DMS 273 (cell line): ENCODE data around the gene RNU1-2.
A peak's percentile ranks its signal among the peaks of the same experiment; 100 is the strongest.
"Not testable (repeated sequence)": the region's sequence is repeated elsewhere in the genome, so short reads cannot be mapped to it uniquely, and the experiment has no call there.

ENCODE experiments used
- DNase-seq: peaks from one replicate; lab custom pipeline; 2025; ENCODE audit not compliant: unreplicated experiment; lab: John Stamatoyannopoulos, UW

Gene RNU1-2

GRCh38 chr1:16907870-16908758 is 12.3 kb downstream of the RNU1-2 start:
- DNase-seq = no peak

DNA sequence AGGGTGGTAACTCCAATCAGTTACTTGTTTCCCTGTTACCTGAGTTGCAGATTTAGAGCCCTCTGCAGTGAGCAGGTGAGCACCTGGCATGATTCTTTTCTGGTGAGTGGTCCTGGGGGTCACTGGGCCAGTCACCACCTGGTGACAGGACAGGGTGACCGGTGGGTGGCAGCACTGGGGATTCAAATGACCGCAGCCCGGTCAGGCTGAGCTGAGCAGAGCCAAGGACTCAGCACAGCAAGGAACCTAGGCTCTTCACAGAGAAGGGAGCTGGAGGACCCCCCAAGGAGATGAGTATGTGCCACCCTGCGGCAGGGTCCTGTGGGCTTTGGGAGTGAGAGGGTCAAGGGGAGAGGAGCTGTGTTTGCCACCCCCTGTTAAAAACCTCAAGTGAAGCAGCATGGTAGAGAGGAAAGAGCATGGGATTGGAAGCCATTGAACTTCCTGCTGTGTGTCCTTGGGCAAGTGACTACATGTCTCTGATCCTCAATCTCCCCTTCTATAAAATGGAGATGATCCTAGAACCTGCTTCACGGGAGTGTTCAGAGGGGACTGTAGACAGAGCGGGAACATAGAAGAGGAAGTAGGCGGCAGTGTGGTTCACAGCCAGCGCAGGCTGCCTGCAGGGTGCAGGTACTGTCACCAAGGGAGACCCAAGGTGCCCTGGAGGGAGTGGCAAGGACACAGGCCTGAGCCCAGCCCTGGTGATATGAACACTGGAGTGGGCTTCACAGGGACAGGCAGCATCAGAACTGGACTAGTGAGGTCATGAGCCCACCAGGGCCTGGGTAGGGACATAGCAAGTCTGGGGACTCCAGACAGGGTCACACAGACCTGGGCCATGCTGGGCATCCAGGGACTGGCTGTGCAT is 16.3 kb downstream of the RNU1-2 start:
- not testable (repeated sequence) for DNase-seq

- not testable (repeated sequence) for DNase-seq
These were observed 17.0 kb downstream of the RNU1-2 start for GRCh38 chr1:16912742-16913141.

GRCh38 chr1:16913181-16913832 is 17.5 kb downstream of the RNU1-2 start:
- no peak for DNase-seq

GRCh38 chr1:16913833-16914662 is 18.3 kb downstream of the RNU1-2 start:
- peak; percentile 100 for DNase-seq

DNA sequence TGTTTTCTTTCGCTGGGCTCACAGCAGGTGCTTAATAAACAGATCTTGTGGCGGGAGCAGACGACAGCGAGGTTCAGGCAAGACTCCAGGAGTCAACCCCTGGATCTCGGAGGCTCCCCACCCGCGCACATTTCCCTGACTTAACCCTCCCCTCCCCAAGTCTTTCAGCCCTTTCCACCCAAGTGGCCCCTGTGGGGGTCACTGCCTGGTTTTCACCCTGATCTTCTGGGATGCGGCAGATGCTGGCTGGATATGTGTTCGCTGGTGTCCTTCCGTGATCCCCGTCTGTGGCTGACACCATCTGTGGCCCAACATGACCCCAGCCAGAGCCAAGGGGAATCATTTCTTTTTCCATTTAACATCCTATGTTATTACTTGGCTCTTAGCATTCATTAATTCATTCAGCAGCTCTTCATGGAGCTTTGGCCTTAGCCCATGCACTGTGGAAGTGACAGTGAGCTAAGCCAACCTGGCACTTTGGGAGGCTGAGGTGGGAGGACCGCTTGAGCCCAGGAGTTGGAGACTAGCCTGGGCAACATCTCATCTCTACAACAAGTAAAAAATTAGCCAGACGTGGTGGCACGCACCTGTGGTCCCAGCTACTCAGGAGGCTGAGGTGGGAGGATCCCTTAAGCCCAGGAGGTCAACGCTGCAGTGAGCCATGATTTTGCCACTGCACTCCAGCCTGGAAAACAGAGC is 19.3 kb downstream of the RNU1-2 start:
- peak; percentile 83 for DNase-seq

GRCh38 chr1:16915627-16915973 is 19.8 kb downstream of the RNU1-2 start:
- peak; percentile 65 for DNase-seq

DNA sequence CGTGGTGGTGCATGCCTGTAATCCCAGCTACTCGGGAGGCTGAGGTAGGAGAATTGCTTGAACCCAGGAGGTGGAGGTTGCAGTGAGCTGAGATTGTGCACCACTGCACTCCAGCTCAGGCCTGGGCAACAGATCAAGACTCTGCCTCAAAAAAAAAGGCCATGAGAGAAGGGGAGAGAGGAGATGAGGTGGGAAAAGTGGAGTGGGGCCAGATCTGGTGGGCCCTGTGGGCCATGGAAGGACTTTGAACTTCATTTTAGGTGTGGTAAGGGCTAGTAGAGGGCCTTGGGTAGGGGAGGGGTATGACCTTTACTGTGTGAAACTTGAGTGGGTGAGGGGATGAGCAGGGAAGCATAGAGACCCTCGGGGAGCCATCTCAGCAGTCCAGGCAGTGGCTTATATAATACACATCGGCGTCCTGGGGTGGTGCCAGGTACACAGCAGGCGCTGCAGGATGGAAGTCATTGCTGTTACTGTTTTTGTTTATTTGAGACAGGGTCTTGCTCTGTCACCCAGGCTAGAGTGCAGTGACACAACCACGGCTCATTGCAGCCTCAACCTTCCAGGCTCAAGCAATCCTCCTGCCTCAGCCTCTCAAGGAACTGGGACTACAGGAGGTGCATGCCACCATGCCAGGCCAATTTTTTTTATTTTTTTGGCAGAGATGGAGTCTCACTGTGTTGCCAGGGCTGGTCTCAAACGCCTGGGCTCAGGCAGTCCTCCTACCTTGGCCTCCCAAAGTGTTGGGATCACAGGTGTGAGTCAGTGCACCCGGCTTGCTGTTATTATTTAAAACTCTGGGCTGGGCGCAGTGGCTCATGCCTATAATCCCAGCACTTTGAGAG is 20.5 kb downstream of the RNU1-2 start:
- DNase-seq = not testable (repeated sequence)

DNA sequence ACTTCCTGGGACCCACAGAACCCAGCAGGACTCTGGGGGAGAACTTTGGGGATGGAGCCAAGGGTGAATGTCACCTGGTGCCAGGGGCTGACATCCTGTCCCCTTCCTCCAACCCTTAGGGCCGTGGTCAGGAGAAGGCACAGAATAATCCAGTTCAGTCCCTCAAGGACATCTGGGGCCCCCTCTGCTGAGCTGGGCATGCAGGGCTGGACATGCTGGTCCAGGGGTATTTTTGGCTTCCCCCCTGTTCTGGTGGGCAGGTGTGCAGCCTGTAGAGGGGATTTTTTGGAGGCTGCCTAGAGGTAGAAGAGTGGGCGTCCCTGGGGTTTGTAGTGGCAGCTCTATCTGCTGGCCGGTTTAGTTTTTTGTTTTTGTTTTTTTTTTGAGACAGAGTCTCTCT is 22.6 kb downstream of the RNU1-2 start:
- DNase-seq = no peak

DNA sequence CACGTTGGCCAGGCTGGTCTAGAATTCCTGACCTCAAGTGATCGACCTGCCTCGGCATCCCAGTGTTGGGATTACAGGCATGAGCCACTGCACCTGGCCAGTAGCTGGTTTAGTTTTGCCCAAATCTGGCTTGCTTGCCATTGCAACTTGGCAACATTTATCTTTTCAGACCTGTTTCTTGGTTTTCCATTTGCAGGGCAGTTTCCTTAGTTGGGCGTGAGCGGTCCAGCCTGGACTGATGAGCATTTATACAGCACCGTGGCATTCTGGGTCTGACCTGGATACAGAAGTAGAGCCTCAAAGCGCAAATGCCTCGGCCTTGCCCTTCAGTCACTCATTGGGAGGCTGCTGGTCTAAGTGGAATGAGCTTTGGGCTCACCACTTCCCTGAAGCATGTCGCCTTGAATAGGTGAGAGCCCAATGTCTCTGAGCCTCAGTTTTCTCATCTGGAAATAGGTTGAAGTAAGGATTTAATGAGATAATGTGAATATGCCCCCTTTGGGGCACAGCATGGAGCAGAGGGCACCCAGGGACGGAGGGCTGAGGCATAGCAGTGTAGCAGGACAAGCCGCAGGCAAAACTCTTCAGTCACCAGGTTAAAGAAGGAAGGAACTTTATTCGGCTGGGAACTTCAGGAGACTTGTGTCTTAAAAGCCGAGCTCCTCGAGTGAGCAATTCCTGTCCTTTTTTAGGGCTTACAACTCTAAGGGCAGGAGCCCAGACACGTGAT is 23.3 kb downstream of the RNU1-2 start:
- not testable (repeated sequence) for DNase-seq

GRCh38 chr1:16920951-16921350 is 25.2 kb downstream of the RNU1-2 start:
- DNase-seq = no peak

DNA sequence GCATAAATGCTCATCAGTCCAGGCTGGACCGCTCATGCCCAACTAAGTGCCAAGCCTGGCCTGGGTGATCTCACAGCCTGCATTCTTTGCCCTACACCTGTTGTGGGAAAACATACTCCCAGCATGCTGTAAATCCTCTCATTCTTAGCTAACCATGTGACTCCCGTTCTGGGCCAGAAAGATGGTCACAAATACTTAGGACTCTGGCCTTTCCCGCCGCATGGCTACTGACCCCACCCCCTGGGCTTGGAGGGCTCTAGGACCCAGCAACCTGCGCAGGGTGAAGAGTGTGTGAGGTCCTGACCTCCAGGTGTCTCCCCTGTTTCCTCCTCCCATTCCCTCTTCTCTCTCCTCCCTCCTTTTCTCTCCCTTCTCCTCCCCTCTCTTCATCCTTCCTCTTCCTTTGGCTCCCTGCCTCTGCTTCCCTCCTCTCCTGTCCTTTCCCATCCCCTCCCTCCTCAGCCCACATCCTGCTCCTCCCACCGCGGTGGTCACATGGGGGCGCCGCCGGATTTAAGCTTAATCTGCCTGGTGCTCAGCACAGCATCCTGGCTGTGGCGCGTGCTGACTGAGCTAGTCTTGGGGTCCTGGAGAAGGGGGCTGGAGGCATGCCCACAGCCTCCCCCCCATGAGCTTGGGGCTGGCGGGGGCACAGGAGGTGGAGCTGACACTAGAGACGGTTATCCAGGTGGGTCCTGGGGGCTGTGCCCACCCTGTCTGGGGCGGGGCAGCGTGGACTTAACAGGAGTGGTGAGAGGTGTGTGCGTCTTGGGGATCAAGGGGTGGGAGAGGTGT is 25.8 kb downstream of the RNU1-2 start, which contains the start of gene CROCC:
CROCC (plus strand) TSS at position 541 of the 795 bp plus-strand sequence; CDS start at position 629, 88 bp downstream.
- DNase-seq = peak; percentile 54

- DNase-seq = no peak
These were observed 26.7 kb downstream of the RNU1-2 start for GRCh38 chr1:16922466-16922865.

GRCh38 chr1:16922885-16923431 is 27.2 kb downstream of the RNU1-2 start:
- peak; percentile 39 for DNase-seq

- DNase-seq = no peak
These were observed 28.6 kb downstream of the RNU1-2 start for GRCh38 chr1:16924216-16924918.

DNA sequence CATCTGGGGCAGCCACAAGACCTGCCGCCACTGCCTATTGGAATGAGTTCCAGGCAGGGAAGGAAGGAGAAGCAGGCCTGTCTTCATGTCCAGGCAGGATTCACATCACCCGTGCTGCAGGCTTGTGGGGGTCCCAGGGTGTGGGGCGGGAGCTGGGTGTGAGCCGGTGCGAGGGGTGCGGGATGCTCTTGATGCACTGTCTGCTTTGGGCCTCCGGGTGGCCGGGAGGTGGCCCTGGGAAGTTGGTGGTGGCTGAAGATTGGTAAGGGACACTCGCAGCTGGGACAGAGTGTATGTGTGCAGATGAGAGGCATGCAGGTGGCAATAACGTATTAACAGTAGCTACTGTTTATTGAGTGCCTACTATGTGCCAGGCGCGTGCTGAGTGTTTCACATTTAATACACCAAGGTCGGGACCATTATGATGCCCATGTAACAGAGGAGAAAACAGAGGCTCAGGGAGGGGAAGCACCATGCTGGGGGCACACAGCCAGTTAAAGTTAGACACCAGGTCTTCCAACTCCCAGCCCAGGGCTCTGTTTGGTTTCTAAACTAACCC is 29.2 kb downstream of the RNU1-2 start:
- DNase-seq = peak; percentile 34
